Upper lobe of left lung (tissue), 6 donors: ENCODE results near the gene CWH43. TPM values are rescaled to one million over a fixed set of nuclear protein-coding genes. Genes with fewer than 3 reads are reported as not detected.

Source experiments
- ATAC-seq, 2 donors: fragments of 200-7000 bp; cut with Tn5 transposase; one replicate each; pipeline ENCODE4 v1.9.1; 2022; ENCODE audit warnings: mild to moderate bottlenecking in 2 of 2, moderate library complexity in 2 of 2; ENCODE audit not compliant: low FRiP score in 2 of 2
- DNase-seq, 2 donors: peaks; one replicate each; pipeline ENCODE4 v3.0.0-alpha.2; 2019 to 2020
- H3K27ac ChIP-seq, 4 donors: fragments of 200-600 bp; sonication (generic); one replicate each; pipeline ENCODE4 v1.5.1; 2016 to 2019
- H3K27me3 ChIP-seq, 4 donors: fragments of 200-600 bp; sonication (generic); one replicate each; pipeline ENCODE4 v1.5.1; 2017 to 2019
- H3K36me3 ChIP-seq, 4 donors: fragments of 200-600 bp; sonication (generic); one replicate each; pipeline ENCODE4 v1.5.1; 2016 to 2019
- H3K4me1 ChIP-seq, 4 donors: fragments of 200-600 bp; sonication (generic); one replicate each; pipeline ENCODE4 v1.5.1; 2018 to 2019
- H3K4me3 ChIP-seq, 4 donors: fragments of 200-600 bp; sonication (generic); one replicate each; pipeline ENCODE4 v1.5.1; 2017 to 2019; ENCODE audit warnings: mild to moderate bottlenecking in 2 of 4, moderate library complexity in 1 of 4
- H3K9me3 ChIP-seq, 4 donors: fragments of 200-600 bp; sonication (generic); one replicate each; pipeline ENCODE4 v1.5.1; 2018 to 2019
- EP300 ChIP-seq, 4 donors: sonication (generic); formaldehyde crosslinking; IDR thresholded peaks; one replicate each; pipeline ENCODE4 v1.5.1; 2017; ENCODE audit warnings: antibody characterized with exemption in 4 of 4, control low read depth in 2 of 4
- POLR2A ChIP-seq, 4 donors: fragments of 450-650 bp; IDR thresholded peaks; one replicate each; pipeline ENCODE4 v1.5.1; 2016 to 2017; ENCODE audit warnings: antibody characterized with exemption in 4 of 4, mild to moderate bottlenecking in 2 of 4
- POLR2AphosphoS5 ChIP-seq, 2 donors: sonication (generic); formaldehyde crosslinking; IDR thresholded peaks; one replicate each; pipeline ENCODE4 v1.5.1; 2017; ENCODE audit warnings: antibody characterized with exemption in 2 of 2
- WGBS, 2 donors: methylation state at CpG; one replicate each; pipeline ENCODE4 v1.1.5; 2017 to 2018; 5-methylcytosine and 5-hydroxymethylcytosine counted together
- total RNA-seq, 6 donors: library from RNA; depleted of rRNA in 4 of 6; stranded (reverse); fragments of >200 nt in 4 of 6; gene quantifications; one replicate each; pipeline versions ENCODE4 v1.1.0 to v1.2.1, GENCODE V29; 2016 to 2021
- TF ChIP-seq, protein P1 (sequence below), 6 experiments: fragments of 450-650 bp in 4 of 6; fragments of 200-600 bp in 2 of 6; sonication (generic) in 2 of 6; IDR thresholded peaks; one replicate each; pipeline ENCODE4 v1.5.1; 2016 to 2019; ENCODE audit warnings: antibody characterized with exemption in 6 of 6
- donor health status: DM: no; HTN: no; CAD: no; lungs with moderate emphysema.
- donor health status: DM: no; HTN: yes; CAD: no; lungs with severe emphysema.

Gene CWH43
- total RNA-seq, 6 donors from 2014 or later = 0.67 to 1.7 (median 1.1) TPM; not detected in 2

GRCh38 chr4:48986654-48987164 is 634 bp downstream of the CWH43 start:
- DNase-seq = peak in 1 of 2 donors; percentile 62

GRCh38 chr4:48989461-48990203 is 3.6 kb downstream of the CWH43 start:
- 79 to 87% methylated on average over 5 of the region's 5 CpGs for WGBS, 2 donors
- no peaks in the 10 kb centered on the region for H3K36me3 ChIP-seq
- H3K27me3 ChIP-seq = peaks cover 0 to 12% (median 5%) of the 10 kb centered on the region in 4 donors
- no peak overlapping the region for H3K4me3 ChIP-seq
- H3K4me1 ChIP-seq = peaks cover 0 to 9% (median 4%) of the 10 kb centered on the region in 4 donors
- H3K9me3 ChIP-seq = no peaks in the 10 kb centered on the region
- TF ChIP-seq EP300 (IDR thresholded peaks at IDR 0.05) (no peak), POLR2A (IDR thresholded peaks at IDR 0.05) (no peak), POLR2AphosphoS5 (IDR thresholded peaks at IDR 0.05) (no peak)
- TF ChIP-seq, protein P1, sequence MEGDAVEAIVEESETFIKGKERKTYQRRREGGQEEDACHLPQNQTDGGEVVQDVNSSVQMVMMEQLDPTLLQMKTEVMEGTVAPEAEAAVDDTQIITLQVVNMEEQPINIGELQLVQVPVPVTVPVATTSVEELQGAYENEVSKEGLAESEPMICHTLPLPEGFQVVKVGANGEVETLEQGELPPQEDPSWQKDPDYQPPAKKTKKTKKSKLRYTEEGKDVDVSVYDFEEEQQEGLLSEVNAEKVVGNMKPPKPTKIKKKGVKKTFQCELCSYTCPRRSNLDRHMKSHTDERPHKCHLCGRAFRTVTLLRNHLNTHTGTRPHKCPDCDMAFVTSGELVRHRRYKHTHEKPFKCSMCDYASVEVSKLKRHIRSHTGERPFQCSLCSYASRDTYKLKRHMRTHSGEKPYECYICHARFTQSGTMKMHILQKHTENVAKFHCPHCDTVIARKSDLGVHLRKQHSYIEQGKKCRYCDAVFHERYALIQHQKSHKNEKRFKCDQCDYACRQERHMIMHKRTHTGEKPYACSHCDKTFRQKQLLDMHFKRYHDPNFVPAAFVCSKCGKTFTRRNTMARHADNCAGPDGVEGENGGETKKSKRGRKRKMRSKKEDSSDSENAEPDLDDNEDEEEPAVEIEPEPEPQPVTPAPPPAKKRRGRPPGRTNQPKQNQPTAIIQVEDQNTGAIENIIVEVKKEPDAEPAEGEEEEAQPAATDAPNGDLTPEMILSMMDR (IDR thresholded peaks at IDR 0.05) = no peak
- DNase-seq = no peak
- ATAC-seq = no peak
- H3K27ac ChIP-seq = no peak overlapping the region

More at GRCh38 chr4:48986654-48987164, 634 bp downstream of the CWH43 start:
- Histone ChIP-seq H3K36me3 (no peaks in the 10 kb centered on the region), H3K4me3 (no peak overlapping the region), H3K9me3 (no peaks in the 10 kb centered on the region), H3K4me1 (peaks cover 0 to 9% (median 4%) of the 10 kb centered on the region in 4 donors), H3K27me3 (peaks cover 0 to 12% (median 5%) of the 10 kb centered on the region in 4 donors), H3K27ac (no peak overlapping the region)
- WGBS, 2 donors = 50 to 55% methylated on average over 16 to 27 of the region's 27 CpGs
- ATAC-seq = no peak
- TF ChIP-seq, protein P1 (IDR thresholded peaks at IDR 0.05) = no peak
- TF ChIP-seq POLR2A (IDR thresholded peaks at IDR 0.05) = no peak
- TF ChIP-seq EP300 (IDR thresholded peaks at IDR 0.05) = no peak
- no peak for TF ChIP-seq POLR2AphosphoS5 (IDR thresholded peaks at IDR 0.05)

DNA sequence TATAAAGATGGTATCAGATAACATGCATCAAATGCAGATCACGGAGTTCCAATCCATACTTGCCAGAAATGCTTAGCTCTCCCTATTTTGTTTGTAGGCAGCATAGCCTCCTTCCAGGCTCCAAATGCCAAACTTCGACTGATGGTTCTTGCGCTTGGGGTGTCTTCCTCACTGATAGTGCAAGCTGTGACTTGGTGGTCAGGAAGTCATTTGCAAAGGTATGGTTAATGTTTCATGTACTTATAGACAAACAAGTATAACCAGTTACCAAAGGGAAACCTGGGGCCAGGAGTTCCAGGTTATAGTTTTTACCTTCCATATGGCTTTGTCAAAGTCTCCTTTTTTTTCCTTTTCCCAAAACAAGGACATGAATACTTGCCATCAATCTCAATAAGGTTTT is 5.3 kb downstream of the CWH43 start:
- WGBS, 2 donors = 73 to 89% methylated on average over 3 of the region's 3 CpGs
- H3K9me3 ChIP-seq = no peaks in the 10 kb centered on the region
- ATAC-seq (no peak), DNase-seq (no peak)
- TF ChIP-seq, protein P1 (IDR thresholded peaks at IDR 0.05) = no peak
- TF ChIP-seq POLR2AphosphoS5 (IDR thresholded peaks at IDR 0.05) = no peak
- no peak for TF ChIP-seq EP300 (IDR thresholded peaks at IDR 0.05)
- TF ChIP-seq POLR2A (IDR thresholded peaks at IDR 0.05) = no peak
- peaks cover 0 to 2% (median under 1%) of the 10 kb centered on the region in 4 donors for H3K27me3 ChIP-seq
- H3K4me3 ChIP-seq = no peak overlapping the region
- H3K4me1 ChIP-seq = peaks cover 0 to under 1% (median 0%) of the 10 kb centered on the region in 4 donors
- no peak overlapping the region for H3K27ac ChIP-seq
- H3K36me3 ChIP-seq = no peaks in the 10 kb centered on the region

GRCh38 chr4:48997962-48998361 is 11.9 kb downstream of the CWH43 start:
- DNase-seq (no peak), ATAC-seq (no peak)
- Histone ChIP-seq H3K4me3 (no peak overlapping the region), H3K27ac (no peak overlapping the region), H3K27me3 (no peaks in the 10 kb centered on the region), H3K9me3 (no peaks in the 10 kb centered on the region), H3K4me1 (no peaks in the 10 kb centered on the region), H3K36me3 (no peaks in the 10 kb centered on the region)
- WGBS, 2 donors = 76 to 77% methylated on average over 3 of the region's 3 CpGs
- TF ChIP-seq POLR2A (IDR thresholded peaks at IDR 0.05) (no peak), POLR2AphosphoS5 (IDR thresholded peaks at IDR 0.05) (no peak), EP300 (IDR thresholded peaks at IDR 0.05) (no peak)
- TF ChIP-seq, protein P1 (IDR thresholded peaks at IDR 0.05) = no peak
